GM12878 (cell line): Measurements from ENCODE around the gene C14orf119.

Source experiments
- CHD1 ChIP-seq: IDR thresholded peaks from 2 replicates; pipeline ENCODE4 v1.6.1; 2012; ENCODE audit warnings: low read depth, low read length, improper control_type of control experiment
- CHD2 ChIP-seq: IDR thresholded peaks from 2 replicates; pipeline ENCODE4 v1.6.1; 2011; ENCODE audit warnings: low read depth, low read length, improper control_type of control experiment, borderline replicate concordance
- CREB1 ChIP-seq: IDR thresholded peaks from 2 replicates; pipeline ENCODE4 v1.6.1; 2012; ENCODE audit warnings: low read depth, mild to moderate bottlenecking, inconsistent platforms
- EP300 ChIP-seq, 2 experiments: fragments of 150-350 bp in 1 of 2; IDR thresholded peaks; 2 replicates each; pipeline ENCODE4 v1.6.1; 2011 to 2012; ENCODE audit warnings: low read depth in 2 of 2, low read length in 2 of 2, borderline replicate concordance in 1 of 2, improper control_type of control experiment in 1 of 2, inconsistent platforms in 1 of 2; ENCODE audit not compliant: control insufficient read depth in 1 of 2
- GATAD2B ChIP-seq: fragments of 450-650 bp; conservative IDR thresholded peaks from 2 replicates; pipeline ENCODE4 v1.6.1; 2017; ENCODE audit warnings: low read depth, mild to moderate bottlenecking, moderate library complexity
- NRF1 ChIP-seq: conservative IDR thresholded peaks from 2 replicates; pipeline ENCODE4 v1.6.1; 2011; ENCODE audit warnings: mild to moderate bottlenecking, low read depth, low read length, improper control_type of control experiment
- POLR2A ChIP-seq: IDR thresholded peaks from 2 replicates; pipeline ENCODE4 v1.6.1; 2011; ENCODE audit warnings: low read depth, mild to moderate bottlenecking, low read length
- RAD21 ChIP-seq: IDR thresholded peaks from 2 replicates; pipeline ENCODE4 v1.6.1; 2011; ENCODE audit warnings: mild to moderate bottlenecking, low read depth, low read length, moderate library complexity; ENCODE audit not compliant: insufficient read depth
- SMC3 ChIP-seq: IDR thresholded peaks from 2 replicates; pipeline ENCODE4 v1.6.1; 2011; ENCODE audit warnings: low read length, improper control_type of control experiment, borderline replicate concordance
- STAT1 ChIP-seq: fragments of 450-650 bp; conservative IDR thresholded peaks from 2 replicates; pipeline ENCODE4 v1.6.1; 2014; ENCODE audit warnings: antibody characterized with exemption, mild to moderate bottlenecking
- TF ChIP-seq, protein P1 (sequence below), 3 experiments: IDR thresholded peaks in 2 of 3; conservative IDR thresholded peaks in 1 of 3; 2 replicates each; pipeline ENCODE4 v1.5.1; 2011; ENCODE audit warnings: low read depth in 3 of 3, low read length in 3 of 3, mild to moderate bottlenecking in 3 of 3, control low read depth in 2 of 3, moderate library complexity in 2 of 3, inconsistent platforms in 1 of 3, mixed read lengths in 1 of 3; ENCODE audit not compliant: control insufficient read depth in 2 of 3, insufficient read depth in 1 of 3; ENCODE audit errors: extremely low read depth in 1 of 3
- TF ChIP-seq, protein P2 (sequence below): fragments of 450-650 bp; formaldehyde crosslinking; IDR thresholded peaks from 2 replicates; pipeline ENCODE4 v1.5.0; 2022; ENCODE audit warnings: mild to moderate bottlenecking, missing genetic modification characterization
- TF ChIP-seq, protein P3 (sequence below): IDR thresholded peaks from 2 replicates; pipeline ENCODE4 v1.6.1; 2011; ENCODE audit warnings: borderline replicate concordance, low read depth, mild to moderate bottlenecking, moderate library complexity, low read length; ENCODE audit not compliant: insufficient read depth, poor library complexity, severe bottlenecking

DNA sequence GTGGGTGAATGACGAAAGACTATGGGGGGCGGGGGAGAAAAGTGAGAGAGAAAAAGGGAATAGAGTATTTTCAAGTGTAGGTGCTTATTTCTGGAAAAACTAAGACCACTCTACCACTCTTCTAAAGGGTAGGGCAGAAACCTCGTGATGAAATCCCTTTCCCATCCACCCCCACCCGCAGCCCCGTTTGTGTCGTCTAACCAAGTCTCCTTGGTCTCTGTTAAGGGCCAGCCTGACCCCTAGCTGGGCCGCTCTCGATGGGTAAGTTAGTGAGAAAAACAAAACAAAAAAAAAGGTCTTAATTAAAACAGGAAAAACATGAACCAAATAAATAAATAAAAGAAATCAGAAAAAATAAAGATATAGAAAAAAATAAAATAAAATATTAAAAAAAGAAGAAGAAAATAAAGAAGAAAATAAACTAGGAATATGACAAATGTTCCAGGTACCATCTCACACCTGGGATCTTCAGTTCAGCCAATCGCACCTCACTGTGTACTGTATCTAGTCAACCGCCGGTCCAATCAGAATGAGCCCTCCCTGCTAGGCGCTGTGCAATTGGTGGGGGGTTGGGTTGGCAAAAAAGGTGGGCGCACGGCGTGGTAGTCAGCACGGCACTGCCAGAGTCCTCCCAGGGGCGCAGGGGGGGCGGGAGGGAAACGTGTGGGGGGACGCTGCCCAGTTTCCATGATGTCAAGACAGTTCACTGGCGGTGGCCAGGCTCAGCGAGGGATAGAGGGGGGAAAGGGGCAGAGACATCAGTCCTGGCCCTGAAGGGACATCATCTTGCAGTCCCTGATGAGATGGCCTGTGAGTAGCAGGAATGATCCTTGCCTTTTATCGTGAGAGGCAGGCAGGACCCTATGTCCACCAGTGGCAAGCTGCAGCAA lies 28.2 kb upstream of the C14orf119 start:
- no peak for TF ChIP-seq EP300 (IDR thresholded peaks at IDR 0.05; ENCODE audit: borderline replicate concordance in 1 of 2, control insufficient read depth in 1 of 2, low read depth in 2 of 2, low read length in 2 of 2)
- TF ChIP-seq GATAD2B, result no peak
- TF ChIP-seq CHD1, result no peak
- TF ChIP-seq, protein P1, sequence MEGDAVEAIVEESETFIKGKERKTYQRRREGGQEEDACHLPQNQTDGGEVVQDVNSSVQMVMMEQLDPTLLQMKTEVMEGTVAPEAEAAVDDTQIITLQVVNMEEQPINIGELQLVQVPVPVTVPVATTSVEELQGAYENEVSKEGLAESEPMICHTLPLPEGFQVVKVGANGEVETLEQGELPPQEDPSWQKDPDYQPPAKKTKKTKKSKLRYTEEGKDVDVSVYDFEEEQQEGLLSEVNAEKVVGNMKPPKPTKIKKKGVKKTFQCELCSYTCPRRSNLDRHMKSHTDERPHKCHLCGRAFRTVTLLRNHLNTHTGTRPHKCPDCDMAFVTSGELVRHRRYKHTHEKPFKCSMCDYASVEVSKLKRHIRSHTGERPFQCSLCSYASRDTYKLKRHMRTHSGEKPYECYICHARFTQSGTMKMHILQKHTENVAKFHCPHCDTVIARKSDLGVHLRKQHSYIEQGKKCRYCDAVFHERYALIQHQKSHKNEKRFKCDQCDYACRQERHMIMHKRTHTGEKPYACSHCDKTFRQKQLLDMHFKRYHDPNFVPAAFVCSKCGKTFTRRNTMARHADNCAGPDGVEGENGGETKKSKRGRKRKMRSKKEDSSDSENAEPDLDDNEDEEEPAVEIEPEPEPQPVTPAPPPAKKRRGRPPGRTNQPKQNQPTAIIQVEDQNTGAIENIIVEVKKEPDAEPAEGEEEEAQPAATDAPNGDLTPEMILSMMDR (IDR thresholded peaks at IDR 0.05 in 2 of 3, conservative IDR thresholded peaks at IDR 0.05 in 1 of 3; ENCODE audit: control insufficient read depth in 2 of 3, extremely low read depth in 1 of 3, insufficient read depth in 1 of 3, low read depth in 3 of 3, low read length in 3 of 3), result no peak
- TF ChIP-seq RAD21, result no peak
- TF ChIP-seq, protein P2, sequence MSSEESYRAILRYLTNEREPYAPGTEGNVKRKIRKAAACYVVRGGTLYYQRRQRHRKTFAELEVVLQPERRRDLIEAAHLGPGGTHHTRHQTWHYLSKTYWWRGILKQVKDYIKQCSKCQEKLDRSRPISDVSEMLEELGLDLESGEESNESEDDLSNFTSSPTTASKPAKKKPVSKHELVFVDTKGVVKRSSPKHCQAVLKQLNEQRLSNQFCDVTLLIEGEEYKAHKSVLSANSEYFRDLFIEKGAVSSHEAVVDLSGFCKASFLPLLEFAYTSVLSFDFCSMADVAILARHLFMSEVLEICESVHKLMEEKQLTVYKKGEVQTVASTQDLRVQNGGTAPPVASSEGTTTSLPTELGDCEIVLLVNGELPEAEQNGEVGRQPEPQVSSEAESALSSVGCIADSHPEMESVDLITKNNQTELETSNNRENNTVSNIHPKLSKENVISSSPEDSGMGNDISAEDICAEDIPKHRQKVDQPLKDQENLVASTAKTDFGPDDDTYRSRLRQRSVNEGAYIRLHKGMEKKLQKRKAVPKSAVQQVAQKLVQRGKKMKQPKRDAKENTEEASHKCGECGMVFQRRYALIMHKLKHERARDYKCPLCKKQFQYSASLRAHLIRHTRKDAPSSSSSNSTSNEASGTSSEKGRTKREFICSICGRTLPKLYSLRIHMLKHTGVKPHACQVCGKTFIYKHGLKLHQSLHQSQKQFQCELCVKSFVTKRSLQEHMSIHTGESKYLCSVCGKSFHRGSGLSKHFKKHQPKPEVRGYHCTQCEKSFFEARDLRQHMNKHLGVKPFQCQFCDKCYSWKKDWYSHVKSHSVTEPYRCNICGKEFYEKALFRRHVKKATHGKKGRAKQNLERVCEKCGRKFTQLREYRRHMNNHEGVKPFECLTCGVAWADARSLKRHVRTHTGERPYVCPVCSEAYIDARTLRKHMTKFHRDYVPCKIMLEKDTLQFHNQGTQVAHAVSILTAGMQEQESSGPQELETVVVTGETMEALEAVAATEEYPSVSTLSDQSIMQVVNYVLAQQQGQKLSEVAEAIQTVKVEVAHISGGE (CRISPR knock-in tag), result no peak
- TF ChIP-seq, protein P3, sequence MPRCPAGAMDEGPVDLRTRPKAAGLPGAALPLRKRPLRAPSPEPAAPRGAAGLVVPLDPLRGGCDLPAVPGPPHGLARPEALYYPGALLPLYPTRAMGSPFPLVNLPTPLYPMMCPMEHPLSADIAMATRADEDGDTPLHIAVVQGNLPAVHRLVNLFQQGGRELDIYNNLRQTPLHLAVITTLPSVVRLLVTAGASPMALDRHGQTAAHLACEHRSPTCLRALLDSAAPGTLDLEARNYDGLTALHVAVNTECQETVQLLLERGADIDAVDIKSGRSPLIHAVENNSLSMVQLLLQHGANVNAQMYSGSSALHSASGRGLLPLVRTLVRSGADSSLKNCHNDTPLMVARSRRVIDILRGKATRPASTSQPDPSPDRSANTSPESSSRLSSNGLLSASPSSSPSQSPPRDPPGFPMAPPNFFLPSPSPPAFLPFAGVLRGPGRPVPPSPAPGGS, result no peak
- TF ChIP-seq POLR2A, result no peak
- TF ChIP-seq CHD2, result no peak
- no peak for TF ChIP-seq SMC3
- no peak for TF ChIP-seq STAT1
- no peak for TF ChIP-seq CREB1
- no peak for TF ChIP-seq NRF1
